Natural killer cell (primary cell): ENCODE data around the gene PLEKHD1. TPM values are rescaled to one million over a fixed set of nuclear protein-coding genes. Genes with fewer than 3 reads are reported as not detected.

ENCODE experiments used
- ATAC-seq, 3 donors: fragments of 150-1000 bp in 2 of 3; fragments of 200-7000 bp in 1 of 3; cut with Tn5 transposase; 1 replicate in 1 of 3; 2 replicates in 2 of 3; pipeline ENCODE4 v1.10.0; 2021; ENCODE audit warnings: mild to moderate bottlenecking in 2 of 3, moderate library complexity in 2 of 3
- DNase-seq, 2 donors: peaks; one replicate each; pipeline versions ENCODE4 v3.0.0 to v3.0.0-alpha.2; 2013 to 2021; ENCODE audit warnings: mixed read lengths in 1 of 2
- H3K27ac ChIP-seq: one replicate; pipeline ENCODE4 v1.5.1; 2013; ENCODE audit warnings: mild to moderate bottlenecking, low read length
- H3K27me3 ChIP-seq: one replicate; pipeline ENCODE4 v1.6.1; 2013; ENCODE audit warnings: low read length; ENCODE audit not compliant: control insufficient read depth, insufficient read depth
- H3K36me3 ChIP-seq: one replicate; pipeline ENCODE4 v1.6.1; 2013; ENCODE audit warnings: low read length; ENCODE audit not compliant: control insufficient read depth, insufficient read depth
- H3K4me1 ChIP-seq: one replicate; pipeline ENCODE4 v1.6.1; 2013; ENCODE audit warnings: low read length; ENCODE audit not compliant: control insufficient read depth, insufficient read depth
- H3K4me3 ChIP-seq: one replicate; pipeline ENCODE4 v1.5.1; 2013; ENCODE audit warnings: low read length
- H3K9me3 ChIP-seq: one replicate; pipeline ENCODE4 v1.6.1; 2013; ENCODE audit warnings: low read length; ENCODE audit not compliant: control insufficient read depth, insufficient read depth
- H3K27ac Mint-ChIP-seq, 2 donors: one replicate each; pipeline ENCODE4 v1.8.0; 2022; ENCODE audit warnings: mild to moderate bottlenecking in 2 of 2, mixed read lengths in 2 of 2, moderate library complexity in 1 of 2
- H3K27me3 Mint-ChIP-seq, 2 donors: one replicate each; pipeline ENCODE4 v1.8.0; 2022; ENCODE audit warnings: low read depth in 2 of 2, mixed read lengths in 2 of 2
- H3K36me3 Mint-ChIP-seq: one replicate; pipeline ENCODE4 v1.8.0; 2022; ENCODE audit warnings: mixed read lengths
- H3K4me1 Mint-ChIP-seq, 2 donors: one replicate each; pipeline ENCODE4 v1.8.0; 2022; ENCODE audit warnings: mixed read lengths in 2 of 2
- H3K4me3 Mint-ChIP-seq: one replicate; pipeline ENCODE4 v1.8.0; 2022; ENCODE audit warnings: mild to moderate bottlenecking, moderate library complexity, mixed read lengths
- H3K9me3 Mint-ChIP-seq, 2 donors: one replicate each; pipeline ENCODE4 v1.8.0; 2022; ENCODE audit warnings: mixed read lengths in 2 of 2
- WGBS: methylation state at CpG from one replicate; pipeline ENCODE4 v1.1.7; 2013; ENCODE audit warnings: missing lambda C conversion rate; ENCODE audit not compliant: insufficient coverage; 5-methylcytosine and 5-hydroxymethylcytosine counted together
- intact Hi-C: fragments of 100-400 bp; cut with micrococcal nuclease; formaldehyde crosslinking; loops from one replicate; pipeline ENCODE4 v1.14.2; 2022
- total RNA-seq, 4 donors: library from RNA; stranded (reverse); fragments of 120-200 nt in 1 of 4; gene quantifications; one replicate each; pipeline versions ENCODE4 v1.2.3 to v1.2.4, GENCODE V29; 2013 to 2022
- TF ChIP-seq, protein P1 (sequence below): fragments of 200-600 bp; IDR thresholded peaks from one replicate; pipeline ENCODE4 v1.8.0; 2022; ENCODE audit warnings: antibody characterized with exemption

Gene PLEKHD1
- total RNA-seq, 3 donors from 2014 or later (not counting 1 experiment from before 2014, with no cell fraction given): 0.78 to 1.0 (median 0.93) TPM

DNA sequence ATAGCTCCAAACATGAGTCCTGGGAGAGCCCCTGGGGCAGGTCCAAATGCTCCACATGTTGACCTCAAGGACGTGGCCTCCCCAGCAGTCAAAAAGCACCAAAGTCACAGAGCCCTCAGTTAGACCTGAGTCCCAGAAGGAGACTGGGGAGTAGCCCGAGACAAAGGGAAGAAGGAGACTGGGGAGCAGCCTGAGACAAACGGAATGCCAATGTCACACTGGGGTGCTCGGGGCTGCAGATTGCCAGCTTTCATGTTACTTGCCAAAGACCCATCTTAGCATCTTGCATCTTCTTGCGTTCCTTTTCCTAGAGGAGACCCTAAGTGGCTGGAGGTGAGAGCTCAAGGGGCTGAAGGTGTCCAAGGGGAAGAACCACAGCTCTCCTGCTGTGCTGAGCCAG is 14.9 kb downstream of the PLEKHD1 start:
- H3K4me1 ChIP-seq: no peaks in the 10 kb centered on the region
- TF ChIP-seq, protein P1, sequence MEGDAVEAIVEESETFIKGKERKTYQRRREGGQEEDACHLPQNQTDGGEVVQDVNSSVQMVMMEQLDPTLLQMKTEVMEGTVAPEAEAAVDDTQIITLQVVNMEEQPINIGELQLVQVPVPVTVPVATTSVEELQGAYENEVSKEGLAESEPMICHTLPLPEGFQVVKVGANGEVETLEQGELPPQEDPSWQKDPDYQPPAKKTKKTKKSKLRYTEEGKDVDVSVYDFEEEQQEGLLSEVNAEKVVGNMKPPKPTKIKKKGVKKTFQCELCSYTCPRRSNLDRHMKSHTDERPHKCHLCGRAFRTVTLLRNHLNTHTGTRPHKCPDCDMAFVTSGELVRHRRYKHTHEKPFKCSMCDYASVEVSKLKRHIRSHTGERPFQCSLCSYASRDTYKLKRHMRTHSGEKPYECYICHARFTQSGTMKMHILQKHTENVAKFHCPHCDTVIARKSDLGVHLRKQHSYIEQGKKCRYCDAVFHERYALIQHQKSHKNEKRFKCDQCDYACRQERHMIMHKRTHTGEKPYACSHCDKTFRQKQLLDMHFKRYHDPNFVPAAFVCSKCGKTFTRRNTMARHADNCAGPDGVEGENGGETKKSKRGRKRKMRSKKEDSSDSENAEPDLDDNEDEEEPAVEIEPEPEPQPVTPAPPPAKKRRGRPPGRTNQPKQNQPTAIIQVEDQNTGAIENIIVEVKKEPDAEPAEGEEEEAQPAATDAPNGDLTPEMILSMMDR: no peak
- Mint-ChIP-seq H3K9me3 (no peaks in the 10 kb centered on the region), H3K27ac (no peak overlapping the region), H3K27me3 (peaks cover 0 to 10% of the 10 kb centered on the region in 2 donors), H3K36me3 (no peaks in the 10 kb centered on the region), H3K4me3 (no peak overlapping the region), H3K4me1 (no peaks in the 10 kb centered on the region)
- ATAC-seq (no peak), DNase-seq (no peak)
- no peak overlapping the region for H3K27ac ChIP-seq
- H3K4me3 ChIP-seq: no peak overlapping the region
- no peaks in the 10 kb centered on the region for H3K9me3 ChIP-seq
- H3K27me3 ChIP-seq: no peaks in the 10 kb centered on the region
- 83% methylated on average over 5 of the region's 5 CpGs for WGBS
- intact Hi-C loops: no loop called here
- no peaks in the 10 kb centered on the region for H3K36me3 ChIP-seq

DNA sequence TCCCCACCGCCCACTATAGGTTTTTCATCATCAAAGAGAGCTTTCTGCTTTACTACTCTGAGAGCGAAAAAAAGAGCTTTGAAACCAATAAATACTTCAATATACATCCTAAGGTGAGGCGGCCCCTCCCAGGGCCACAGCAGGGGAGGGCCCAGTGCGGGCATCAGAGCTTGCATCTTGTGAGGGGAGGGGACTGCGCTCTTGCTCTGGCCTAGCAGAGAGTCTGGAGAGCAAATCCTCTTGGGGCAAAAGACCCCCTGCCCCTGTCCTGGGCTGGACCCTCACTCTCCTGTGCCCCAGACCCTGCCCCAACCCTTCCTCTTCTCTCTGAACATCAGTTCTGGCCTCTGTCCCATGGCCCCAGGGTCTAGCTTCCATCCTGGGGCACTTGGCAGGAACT is 15.6 kb downstream of the PLEKHD1 start:
- Histone ChIP-seq H3K27ac (no peak overlapping the region), H3K27me3 (no peaks in the 10 kb centered on the region), H3K36me3 (no peaks in the 10 kb centered on the region), H3K9me3 (no peaks in the 10 kb centered on the region), H3K4me1 (no peaks in the 10 kb centered on the region), H3K4me3 (no peak overlapping the region)
- Mint-ChIP-seq H3K4me1 (no peaks in the 10 kb centered on the region), H3K9me3 (no peaks in the 10 kb centered on the region), H3K27ac (no peak overlapping the region), H3K27me3 (peaks cover 0 to 8% of the 10 kb centered on the region in 2 donors), H3K4me3 (no peak overlapping the region), H3K36me3 (no peaks in the 10 kb centered on the region)
- no peak for ATAC-seq
- DNase-seq: no peak
- intact Hi-C loops: no loop called here
- WGBS: 89% methylated on average over 5 of the region's 5 CpGs
- TF ChIP-seq, protein P1: no peak

DNA sequence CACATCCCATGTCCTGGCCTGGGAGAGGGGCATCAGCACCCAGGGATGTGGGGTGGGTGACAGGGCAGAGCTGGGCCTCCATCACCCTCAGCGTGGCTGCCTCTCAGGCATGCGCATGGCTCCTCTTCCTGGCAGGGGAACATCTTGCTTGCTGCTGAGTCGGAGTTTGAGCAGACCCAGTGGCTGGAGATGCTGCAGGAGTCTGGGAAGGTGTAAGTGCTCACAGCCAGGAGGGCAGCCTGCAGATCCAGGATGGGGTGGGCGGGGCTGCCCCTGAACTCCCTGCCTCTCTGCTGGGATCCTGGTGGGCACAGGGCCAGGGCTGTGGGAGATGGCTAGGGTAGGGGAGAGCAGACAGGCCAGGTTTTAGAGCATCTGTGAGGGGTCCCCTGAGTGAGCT is 16.2 kb downstream of the PLEKHD1 start:
- ATAC-seq: no peak

DNA sequence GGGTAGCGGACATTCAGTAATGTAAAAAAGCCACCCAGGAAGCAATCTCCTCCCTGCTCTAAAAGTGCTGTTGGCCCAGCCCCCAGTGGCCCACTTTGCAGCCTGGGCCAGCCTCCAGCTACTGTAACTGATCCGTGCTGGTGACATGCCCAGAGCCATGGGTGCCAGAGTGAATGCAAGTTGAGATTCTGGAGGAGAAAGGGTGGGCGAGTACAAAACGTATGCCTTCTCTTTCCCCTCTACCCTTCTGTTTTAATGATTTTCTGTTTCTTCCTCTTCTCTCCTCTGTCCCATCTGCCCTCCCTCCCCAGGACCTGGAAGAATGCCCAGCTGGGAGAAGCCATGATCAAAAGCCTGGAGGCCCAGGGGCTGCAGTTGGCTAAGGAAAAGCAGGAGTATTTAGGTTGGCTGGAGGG is 16.9 kb downstream of the PLEKHD1 start:
- H3K27me3 Mint-ChIP-seq: peaks cover 0 to 6% of the 10 kb centered on the region in 2 donors
- no peaks in the 10 kb centered on the region for H3K4me1 ChIP-seq
- no peak for DNase-seq
- no peak overlapping the region for H3K4me3 Mint-ChIP-seq
- H3K27me3 ChIP-seq: no peaks in the 10 kb centered on the region
- intact Hi-C loops: no loop called here
- no peaks in the 10 kb centered on the region for H3K9me3 ChIP-seq
- H3K9me3 Mint-ChIP-seq: no peaks in the 10 kb centered on the region
- no peak for ATAC-seq
- H3K36me3 ChIP-seq: no peaks in the 10 kb centered on the region
- TF ChIP-seq, protein P1: no peak
- H3K4me1 Mint-ChIP-seq: no peaks in the 10 kb centered on the region
- 96% methylated on average over 3 of the region's 4 CpGs for WGBS
- H3K36me3 Mint-ChIP-seq: no peaks in the 10 kb centered on the region
- no peak overlapping the region for H3K27ac ChIP-seq
- no peak overlapping the region for H3K27ac Mint-ChIP-seq
- no peak overlapping the region for H3K4me3 ChIP-seq

More for the DNA sequence above, 16.2 kb downstream of the PLEKHD1 start:
- H3K4me1 Mint-ChIP-seq: no peaks in the 10 kb centered on the region
- DNase-seq: no peak
- intact Hi-C loops: no loop called here
- Histone ChIP-seq H3K27ac (no peak overlapping the region), H3K9me3 (no peaks in the 10 kb centered on the region), H3K4me3 (no peak overlapping the region), H3K36me3 (no peaks in the 10 kb centered on the region), H3K4me1 (no peaks in the 10 kb centered on the region), H3K27me3 (no peaks in the 10 kb centered on the region)
- TF ChIP-seq, protein P1: no peak
- no peak overlapping the region for H3K27ac Mint-ChIP-seq
- H3K4me3 Mint-ChIP-seq: no peak overlapping the region
- H3K9me3 Mint-ChIP-seq: no peaks in the 10 kb centered on the region
- H3K36me3 Mint-ChIP-seq: no peaks in the 10 kb centered on the region
- 91% methylated on average over 4 of the region's 4 CpGs for WGBS
- peaks cover 0 to 6% of the 10 kb centered on the region in 2 donors for H3K27me3 Mint-ChIP-seq
